ENCODE results near the gene NUP93. TPM values are rescaled to one million over a fixed set of nuclear protein-coding genes. Genes with fewer than 3 reads are reported as not detected.
A peak's percentile ranks its signal among the peaks of the same experiment; 100 is the strongest.

NUP93 gene
- total RNA-seq, 1 experiment from 2014 or later, result 74.7 TPM

- no peaks in the 10 kb centered on the region for H4K20me1 ChIP-seq (ENCODE audit: insufficient read depth)
- no TSS peak for BruUV-seq (replicated peaks)
- no peak overlapping the region for H3K27ac ChIP-seq
- no peak overlapping the region for H3K4me3 ChIP-seq
- no peak for DNase-seq
- intact Hi-C loops (cut with micrococcal nuclease; ENCODE audit: unreplicated experiment), result no loop called here
- CTCF ChIA-PET, result interaction anchor here (0.6 kb wide), 1 partner anchor 873 kb away, joined by 5 read pairs; no protein-coding TSS in a partner anchor
- H3K79me2 ChIP-seq (ENCODE audit: low read depth), result no peaks in the 10 kb centered on the region
- H2AFZ ChIP-seq, result no peak overlapping the region
- no peaks in the 10 kb centered on the region for H3K9me3 ChIP-seq (ENCODE audit: insufficient read depth, low read depth)
- H3K36me3 ChIP-seq (ENCODE audit: low read depth), result no peaks in the 10 kb centered on the region
- POLR2A ChIA-PET (ENCODE audit: unreplicated experiment), result no interaction called here
- H3K4me1 ChIP-seq (replicated peaks; ENCODE audit: insufficient read depth), result peaks cover 26% of the 10 kb centered on the region
- H3F3A ChIP-seq (ENCODE audit: insufficient read depth, low read depth), result peaks cover 9% of the 10 kb centered on the region; the same call in 1 of the 2 replicates
- TF ChIP-seq EZH2 (IDR thresholded peaks at IDR 0.05; ENCODE audit: low read depth) (no peak), CTCF (conservative IDR thresholded peaks at IDR 0.05) (no peak)
- no peaks in the 10 kb centered on the region for H3K9me2 ChIP-seq (ENCODE audit: insufficient read depth)
- H3K27me3 ChIP-seq (ENCODE audit: insufficient read depth, low read depth), result no peaks in the 10 kb centered on the region
- no peak overlapping the region for H3K4me2 ChIP-seq
Observed at GRCh38 chr16:56858374-56858773, 128.4 kb downstream of the NUP93 start.

- no peaks in the 10 kb centered on the region for H3K36me3 ChIP-seq (ENCODE audit: low read depth)
- no peaks in the 10 kb centered on the region for H3K9me3 ChIP-seq (ENCODE audit: insufficient read depth, low read depth)
- H4K20me1 ChIP-seq (ENCODE audit: insufficient read depth), result no peaks in the 10 kb centered on the region
- no peaks in the 10 kb centered on the region for H3K9me2 ChIP-seq (ENCODE audit: insufficient read depth)
- no peak for DNase-seq
- intact Hi-C loops (cut with micrococcal nuclease; ENCODE audit: unreplicated experiment), result loop anchor here (2.0 kb wide), 1 partner anchor 45 kb away; no protein-coding TSS in a partner anchor
- no peak overlapping the region for H2AFZ ChIP-seq
- ChIA-PET CTCF (interaction anchor here (1.2 kb wide), 1 partner anchor 66 kb away, joined by 3 read pairs; no protein-coding TSS in a partner anchor), POLR2A (ENCODE audit: unreplicated experiment) (no interaction called here)
- H3K4me3 ChIP-seq, result no peak overlapping the region
- no TSS peak for BruUV-seq (replicated peaks)
- no peak overlapping the region for H3K27ac ChIP-seq
- TF ChIP-seq CTCF (conservative IDR thresholded peaks at IDR 0.05), result no peak
- TF ChIP-seq EZH2 (IDR thresholded peaks at IDR 0.05; ENCODE audit: low read depth), result no peak
- H3K4me2 ChIP-seq, result no peak overlapping the region
- peaks cover 26% of the 10 kb centered on the region for H3K4me1 ChIP-seq (replicated peaks; ENCODE audit: insufficient read depth)
- no peaks in the 10 kb centered on the region for H3K79me2 ChIP-seq (ENCODE audit: low read depth)
- H3F3A ChIP-seq (ENCODE audit: insufficient read depth, low read depth), result peaks cover 9% of the 10 kb centered on the region; the same call in 1 of the 2 replicates
- no peaks in the 10 kb centered on the region for H3K27me3 ChIP-seq (ENCODE audit: insufficient read depth, low read depth)
Observed at GRCh38 chr16:56859636-56860035, 129.7 kb downstream of the NUP93 start.

DNA sequence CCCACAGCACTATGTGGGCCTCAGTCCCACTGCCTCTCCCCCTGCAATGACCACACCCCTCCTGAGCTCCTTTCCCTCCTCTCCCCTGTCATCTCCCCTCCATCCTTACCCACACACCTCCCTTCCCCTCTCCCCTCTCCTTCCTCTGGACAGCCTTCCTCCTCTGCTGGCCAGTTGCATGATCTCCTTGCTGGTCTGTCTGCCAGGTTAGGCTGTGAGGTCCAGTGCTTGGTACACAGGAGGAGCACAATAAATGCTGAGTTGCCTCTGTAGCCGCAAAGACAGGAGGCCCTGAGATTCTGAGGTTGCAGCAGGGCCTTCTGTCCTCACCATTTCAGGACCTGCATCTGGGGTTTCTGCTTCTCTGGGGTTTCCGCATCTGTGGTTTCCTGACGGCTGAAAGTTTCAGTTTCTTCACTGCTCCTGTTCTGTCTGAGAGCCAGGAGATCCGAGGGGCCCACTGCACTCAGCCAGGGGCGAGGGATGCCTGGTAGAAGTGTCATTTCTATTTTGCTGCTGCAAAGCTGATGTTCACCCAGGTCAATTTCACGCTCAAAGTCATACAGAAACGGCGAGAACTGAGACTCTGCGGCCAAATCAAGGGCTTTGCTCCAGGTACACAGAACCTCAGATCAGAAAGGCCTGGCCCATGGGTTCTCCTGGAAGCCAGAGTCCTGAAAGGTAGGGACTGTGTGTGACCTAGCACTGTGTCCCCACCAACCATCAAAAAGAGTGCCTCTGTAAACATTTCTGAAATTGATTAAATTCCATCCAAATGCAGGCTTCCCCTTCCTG, 130.5 kb downstream of the NUP93 start:
- Histone ChIP-seq H4K20me1 (ENCODE audit: insufficient read depth) (no peaks in the 10 kb centered on the region), H3K27ac (no peak overlapping the region), H2AFZ (no peak overlapping the region), H3K9me3 (ENCODE audit: insufficient read depth, low read depth) (no peaks in the 10 kb centered on the region), H3K4me2 (peak overlapping the region; percentile 39), H3K79me2 (ENCODE audit: low read depth) (no peaks in the 10 kb centered on the region), H3K27me3 (ENCODE audit: insufficient read depth, low read depth) (no peaks in the 10 kb centered on the region), H3K4me3 (no peak overlapping the region), H3K36me3 (ENCODE audit: low read depth) (no peaks in the 10 kb centered on the region), H3F3A (ENCODE audit: insufficient read depth, low read depth) (peaks cover 9% of the 10 kb centered on the region; the same call in 1 of the 2 replicates), H3K9me2 (ENCODE audit: insufficient read depth) (no peaks in the 10 kb centered on the region), H3K4me1 (replicated peaks; ENCODE audit: insufficient read depth) (peaks cover 26% of the 10 kb centered on the region)
- CTCF ChIA-PET, result no interaction called here
- BruUV-seq (replicated peaks), result no TSS peak
- POLR2A ChIA-PET (ENCODE audit: unreplicated experiment), result interaction anchor here (0.5 to 0.6 kb wide), 2 partner anchors 45 to 68 kb away, joined by 3 to 6 read pairs; no protein-coding TSS in a partner anchor
- intact Hi-C loops (cut with micrococcal nuclease; ENCODE audit: unreplicated experiment), result loop anchor here (2.0 kb wide), 1 partner anchor 46 kb away; no protein-coding TSS in a partner anchor
- DNase-seq, result no peak
- no peak for TF ChIP-seq EZH2 (IDR thresholded peaks at IDR 0.05; ENCODE audit: low read depth)
- TF ChIP-seq CTCF (conservative IDR thresholded peaks at IDR 0.05), result no peak
